Measurements from ENCODE around the gene TFR2.

Gene TFR2

DNA sequence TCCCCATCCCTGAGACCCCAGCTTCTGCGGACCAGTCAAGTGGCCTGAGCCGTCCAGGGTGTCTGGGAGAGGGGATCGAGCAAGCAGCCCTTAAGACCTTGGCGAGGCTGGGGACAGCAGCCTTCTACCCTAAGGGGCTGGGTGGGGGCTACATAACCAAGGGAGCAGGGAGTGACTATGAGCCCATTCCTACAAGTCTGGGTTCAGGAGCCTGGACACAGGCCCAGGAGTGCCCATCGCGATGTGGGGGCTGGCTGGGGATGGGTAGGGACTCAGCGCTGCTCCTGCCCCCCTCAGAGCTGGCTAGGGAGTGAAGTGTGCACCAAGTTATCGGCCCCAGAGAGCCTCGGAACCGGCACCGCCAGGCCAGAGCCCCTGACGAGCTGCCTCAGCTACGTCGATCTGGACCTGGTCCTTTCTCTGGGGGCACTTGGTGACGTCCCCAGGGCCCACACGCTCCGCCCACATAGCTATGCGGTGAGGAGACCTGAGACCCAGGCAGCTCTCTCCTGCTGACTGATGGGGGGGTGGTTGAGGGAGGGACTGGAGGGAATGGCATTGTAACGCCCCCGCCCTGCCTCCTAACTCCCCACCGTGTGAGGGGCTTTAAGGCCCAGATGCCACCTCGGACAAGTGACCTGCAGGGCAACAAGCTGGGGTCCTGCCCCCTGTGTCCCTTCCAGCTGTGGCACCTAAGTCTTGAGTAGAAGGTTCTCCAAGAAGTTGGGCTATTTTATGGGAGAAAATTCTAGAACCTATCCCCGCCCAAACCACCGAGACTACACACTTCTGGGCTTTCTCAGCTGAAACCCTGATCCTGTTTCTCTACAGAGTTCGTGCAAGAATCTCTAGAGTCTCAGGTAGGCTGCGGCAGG is 70.2 kb downstream of the TFR2 start:
- DNase-seq: no peak

Data from SHP77 (cell line).